SK-N-SH treated with all-trans-retinoic acid at 6 μM for 48 hours (cell line): Measurements from ENCODE around the gene BARHL2.

Source experiments
- ATAC-seq: fragments of 200-7000 bp; cut with Tn5 transposase; 3 replicates; pipeline ENCODE4 v1.9.1; 2020; ENCODE audit warnings: mild to moderate bottlenecking, moderate library complexity
- ARNTL ChIP-seq: fragments of 450-650 bp; formaldehyde crosslinking; IDR thresholded peaks from 2 replicates; pipeline ENCODE4 v1.5.0; 2020; ENCODE audit warnings: low read depth, mild to moderate bottlenecking, moderate library complexity, borderline replicate concordance
- BACH2 ChIP-seq: fragments of 250-450 bp; sonication (Bioruptor Pico); IDR thresholded peaks from 2 replicates; pipeline ENCODE4 v1.9.0; 2021; ENCODE audit warnings: mild to moderate bottlenecking, borderline replicate concordance
- CSDC2 ChIP-seq: fragments of 250-450 bp; sonication (Bioruptor Pico); IDR thresholded peaks from 2 replicates; pipeline ENCODE4 v1.5.0; 2020; ENCODE audit warnings: mild to moderate bottlenecking, moderate library complexity
- ESRRG ChIP-seq: fragments of 250-450 bp; sonication (Bioruptor Pico); IDR thresholded peaks from 2 replicates; pipeline ENCODE4 v1.6.1; 2021; ENCODE audit warnings: mild to moderate bottlenecking
- GLIS3 ChIP-seq: fragments of 250-450 bp; sonication (Bioruptor Pico); IDR thresholded peaks from 2 replicates; pipeline ENCODE4 v1.5.0; 2020; ENCODE audit warnings: mild to moderate bottlenecking, moderate library complexity
- ISL1 ChIP-seq: fragments of 250-450 bp; sonication (Bioruptor Pico); IDR thresholded peaks from 2 replicates; pipeline ENCODE4 v2.1.2; 2022; ENCODE audit warnings: mild to moderate bottlenecking, moderate library complexity
- OSR1 ChIP-seq: fragments of 250-450 bp; sonication (Bioruptor Pico); IDR thresholded peaks from 2 replicates; pipeline ENCODE4 v1.8.0; 2022; ENCODE audit warnings: moderate library complexity, mild to moderate bottlenecking, inconsistent platforms
- PPARA ChIP-seq: fragments of 250-450 bp; sonication (Bioruptor Pico); IDR thresholded peaks from 2 replicates; pipeline ENCODE4 v1.5.0; 2020; ENCODE audit warnings: mild to moderate bottlenecking, borderline replicate concordance
- RARB ChIP-seq: fragments of 250-450 bp; sonication (Bioruptor Pico); IDR thresholded peaks from 2 replicates; pipeline ENCODE4 v1.8.0; 2021; ENCODE audit warnings: mild to moderate bottlenecking, moderate library complexity
- SNAI2 ChIP-seq: fragments of 250-450 bp; sonication (Bioruptor Pico); IDR thresholded peaks from 2 replicates; pipeline ENCODE4 v1.5.0; 2020; ENCODE audit warnings: mild to moderate bottlenecking, moderate library complexity
- TCF4 ChIP-seq: fragments of 250-450 bp; sonication (Bioruptor Pico); IDR thresholded peaks from 2 replicates; pipeline ENCODE4 v1.8.0; 2021; ENCODE audit warnings: mild to moderate bottlenecking, moderate library complexity, borderline replicate concordance
- TOX ChIP-seq: fragments of 250-450 bp; sonication (Bioruptor Pico); IDR thresholded peaks from 2 replicates; pipeline ENCODE4 v1.8.0; 2021; ENCODE audit warnings: mild to moderate bottlenecking, moderate library complexity, borderline replicate concordance
- ZC3H10 ChIP-seq: fragments of 250-450 bp; sonication (Bioruptor Pico); IDR thresholded peaks from 2 replicates; pipeline ENCODE4 v1.5.1; 2021; ENCODE audit warnings: mild to moderate bottlenecking, moderate library complexity
- ZFP3 ChIP-seq: fragments of 250-450 bp; sonication (Bioruptor Pico); IDR thresholded peaks from 2 replicates; pipeline ENCODE4 v1.5.0; 2020; ENCODE audit warnings: mild to moderate bottlenecking, moderate library complexity
- ZFP30 ChIP-seq: fragments of 450-650 bp; formaldehyde crosslinking; IDR thresholded peaks from 2 replicates; pipeline ENCODE4 v1.5.0; 2022; ENCODE audit warnings: mild to moderate bottlenecking, moderate library complexity
- ZNF70 ChIP-seq: fragments of 450-650 bp; formaldehyde crosslinking; IDR thresholded peaks from 2 replicates; pipeline ENCODE4 v1.5.0; 2020; ENCODE audit warnings: mild to moderate bottlenecking, moderate library complexity
- TF ChIP-seq, protein P1 (sequence below): fragments of 250-450 bp; sonication (Bioruptor Pico); IDR thresholded peaks from 2 replicates; pipeline ENCODE4 v1.8.0; 2020; ENCODE audit warnings: mild to moderate bottlenecking, moderate library complexity, borderline replicate concordance
- TF ChIP-seq, protein P2 (sequence below): fragments of 250-450 bp; sonication (Bioruptor Pico); IDR thresholded peaks from 2 replicates; pipeline ENCODE4 v1.5.0; 2020; ENCODE audit warnings: mild to moderate bottlenecking, moderate library complexity
- TF ChIP-seq, protein P3 (sequence below): fragments of 250-450 bp; sonication (Bioruptor Pico); IDR thresholded peaks from 2 replicates; pipeline ENCODE4 v1.5.1; 2021; ENCODE audit warnings: mild to moderate bottlenecking, moderate library complexity
- TF ChIP-seq, protein P4 (sequence below): fragments of 250-450 bp; sonication (Bioruptor Pico); IDR thresholded peaks from 2 replicates; pipeline ENCODE4 v1.5.1; 2020; ENCODE audit warnings: low read depth, mild to moderate bottlenecking, moderate library complexity

BARHL2 gene

DNA sequence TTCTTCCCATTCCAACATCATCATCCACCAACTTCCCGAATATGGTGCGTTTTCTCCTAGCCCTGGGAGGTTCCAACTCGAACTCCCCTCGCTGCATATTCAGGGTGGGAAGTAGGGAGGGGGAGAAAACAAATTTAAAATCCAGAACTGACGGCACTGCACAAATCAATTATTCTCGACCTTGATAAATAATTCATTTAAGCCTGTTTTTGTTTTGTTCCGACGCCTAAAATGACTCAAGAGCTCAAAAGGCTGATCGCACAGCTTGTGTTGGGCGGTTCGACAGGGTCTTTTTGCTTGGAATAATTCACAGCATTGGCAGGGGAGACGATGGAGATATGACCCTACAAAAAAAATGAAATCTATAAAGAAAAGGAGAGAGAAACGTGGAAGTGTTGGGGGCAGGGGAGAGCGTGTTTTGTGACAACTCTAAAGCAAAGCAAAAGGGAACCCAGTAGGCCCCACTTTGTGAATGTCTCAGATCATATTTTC is 3.1 kb upstream of the BARHL2 start:
- ATAC-seq = no peak
- no peak for TF ChIP-seq RARB

DNA sequence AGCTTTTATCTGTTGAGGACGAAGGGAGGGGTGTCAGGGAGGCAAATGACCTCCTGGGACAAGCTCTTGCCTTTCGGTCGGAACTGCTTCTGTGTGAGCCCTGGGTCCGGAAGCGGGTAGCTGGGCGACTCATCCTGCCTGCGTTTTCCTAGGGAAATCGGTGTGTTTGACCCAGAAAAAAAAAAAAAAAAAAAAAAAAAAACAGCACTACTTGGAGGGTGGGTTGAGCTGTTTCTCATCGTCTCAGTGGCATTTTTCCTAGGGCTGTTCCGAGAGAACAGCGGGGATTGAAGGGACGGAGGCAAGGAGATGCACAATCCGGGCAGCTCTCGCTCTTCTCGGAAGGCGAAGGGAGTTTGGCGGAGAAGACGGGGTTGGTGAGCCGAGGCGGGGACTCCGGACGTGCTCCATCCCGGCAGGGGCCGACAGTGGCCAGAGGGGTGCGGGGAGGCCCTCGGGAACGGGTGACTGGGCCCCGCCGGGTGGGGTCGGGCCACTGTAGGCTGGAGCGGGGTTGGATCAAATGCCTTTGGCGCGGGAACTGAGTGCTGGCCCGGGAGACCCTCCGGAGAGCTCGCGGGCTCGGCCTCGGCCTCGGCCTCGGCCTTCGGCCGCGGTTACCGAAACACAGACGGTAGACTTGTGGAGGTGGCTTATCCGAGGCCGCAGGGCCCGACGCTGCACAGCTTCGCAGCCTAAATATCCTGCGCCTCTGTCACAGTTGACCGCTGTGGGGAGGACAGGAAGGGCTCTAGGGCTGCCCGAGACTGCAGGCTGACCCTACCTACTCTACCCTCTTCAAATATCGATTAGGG is 2.4 kb upstream of the BARHL2 start:
- no peak for ATAC-seq
- TF ChIP-seq RARB (no peak), ISL1 (no peak), ZC3H10 (CRISPR knock-in tag) (no peak), ZFP3 (no peak), ARNTL (CRISPR knock-in tag) (no peak), SNAI2 (CRISPR knock-in tag) (no peak), PPARA (no peak), GLIS3 (CRISPR knock-in tag) (no peak)
- TF ChIP-seq, protein P1, sequence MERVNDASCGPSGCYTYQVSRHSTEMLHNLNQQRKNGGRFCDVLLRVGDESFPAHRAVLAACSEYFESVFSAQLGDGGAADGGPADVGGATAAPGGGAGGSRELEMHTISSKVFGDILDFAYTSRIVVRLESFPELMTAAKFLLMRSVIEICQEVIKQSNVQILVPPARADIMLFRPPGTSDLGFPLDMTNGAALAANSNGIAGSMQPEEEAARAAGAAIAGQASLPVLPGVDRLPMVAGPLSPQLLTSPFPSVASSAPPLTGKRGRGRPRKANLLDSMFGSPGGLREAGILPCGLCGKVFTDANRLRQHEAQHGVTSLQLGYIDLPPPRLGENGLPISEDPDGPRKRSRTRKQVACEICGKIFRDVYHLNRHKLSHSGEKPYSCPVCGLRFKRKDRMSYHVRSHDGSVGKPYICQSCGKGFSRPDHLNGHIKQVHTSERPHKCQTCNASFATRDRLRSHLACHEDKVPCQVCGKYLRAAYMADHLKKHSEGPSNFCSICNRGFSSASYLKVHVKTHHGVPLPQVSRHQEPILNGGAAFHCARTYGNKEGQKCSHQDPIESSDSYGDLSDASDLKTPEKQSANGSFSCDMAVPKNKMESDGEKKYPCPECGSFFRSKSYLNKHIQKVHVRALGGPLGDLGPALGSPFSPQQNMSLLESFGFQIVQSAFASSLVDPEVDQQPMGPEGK (CRISPR knock-in tag) = no peak
- TF ChIP-seq, protein P2, sequence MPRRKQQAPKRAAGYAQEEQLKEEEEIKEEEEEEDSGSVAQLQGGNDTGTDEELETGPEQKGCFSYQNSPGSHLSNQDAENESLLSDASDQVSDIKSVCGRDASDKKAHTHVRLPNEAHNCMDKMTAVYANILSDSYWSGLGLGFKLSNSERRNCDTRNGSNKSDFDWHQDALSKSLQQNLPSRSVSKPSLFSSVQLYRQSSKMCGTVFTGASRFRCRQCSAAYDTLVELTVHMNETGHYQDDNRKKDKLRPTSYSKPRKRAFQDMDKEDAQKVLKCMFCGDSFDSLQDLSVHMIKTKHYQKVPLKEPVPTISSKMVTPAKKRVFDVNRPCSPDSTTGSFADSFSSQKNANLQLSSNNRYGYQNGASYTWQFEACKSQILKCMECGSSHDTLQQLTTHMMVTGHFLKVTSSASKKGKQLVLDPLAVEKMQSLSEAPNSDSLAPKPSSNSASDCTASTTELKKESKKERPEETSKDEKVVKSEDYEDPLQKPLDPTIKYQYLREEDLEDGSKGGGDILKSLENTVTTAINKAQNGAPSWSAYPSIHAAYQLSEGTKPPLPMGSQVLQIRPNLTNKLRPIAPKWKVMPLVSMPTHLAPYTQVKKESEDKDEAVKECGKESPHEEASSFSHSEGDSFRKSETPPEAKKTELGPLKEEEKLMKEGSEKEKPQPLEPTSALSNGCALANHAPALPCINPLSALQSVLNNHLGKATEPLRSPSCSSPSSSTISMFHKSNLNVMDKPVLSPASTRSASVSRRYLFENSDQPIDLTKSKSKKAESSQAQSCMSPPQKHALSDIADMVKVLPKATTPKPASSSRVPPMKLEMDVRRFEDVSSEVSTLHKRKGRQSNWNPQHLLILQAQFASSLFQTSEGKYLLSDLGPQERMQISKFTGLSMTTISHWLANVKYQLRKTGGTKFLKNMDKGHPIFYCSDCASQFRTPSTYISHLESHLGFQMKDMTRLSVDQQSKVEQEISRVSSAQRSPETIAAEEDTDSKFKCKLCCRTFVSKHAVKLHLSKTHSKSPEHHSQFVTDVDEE (CRISPR knock-in tag) = no peak
- TF ChIP-seq, all 23 proteins: peak for 0

DNA sequence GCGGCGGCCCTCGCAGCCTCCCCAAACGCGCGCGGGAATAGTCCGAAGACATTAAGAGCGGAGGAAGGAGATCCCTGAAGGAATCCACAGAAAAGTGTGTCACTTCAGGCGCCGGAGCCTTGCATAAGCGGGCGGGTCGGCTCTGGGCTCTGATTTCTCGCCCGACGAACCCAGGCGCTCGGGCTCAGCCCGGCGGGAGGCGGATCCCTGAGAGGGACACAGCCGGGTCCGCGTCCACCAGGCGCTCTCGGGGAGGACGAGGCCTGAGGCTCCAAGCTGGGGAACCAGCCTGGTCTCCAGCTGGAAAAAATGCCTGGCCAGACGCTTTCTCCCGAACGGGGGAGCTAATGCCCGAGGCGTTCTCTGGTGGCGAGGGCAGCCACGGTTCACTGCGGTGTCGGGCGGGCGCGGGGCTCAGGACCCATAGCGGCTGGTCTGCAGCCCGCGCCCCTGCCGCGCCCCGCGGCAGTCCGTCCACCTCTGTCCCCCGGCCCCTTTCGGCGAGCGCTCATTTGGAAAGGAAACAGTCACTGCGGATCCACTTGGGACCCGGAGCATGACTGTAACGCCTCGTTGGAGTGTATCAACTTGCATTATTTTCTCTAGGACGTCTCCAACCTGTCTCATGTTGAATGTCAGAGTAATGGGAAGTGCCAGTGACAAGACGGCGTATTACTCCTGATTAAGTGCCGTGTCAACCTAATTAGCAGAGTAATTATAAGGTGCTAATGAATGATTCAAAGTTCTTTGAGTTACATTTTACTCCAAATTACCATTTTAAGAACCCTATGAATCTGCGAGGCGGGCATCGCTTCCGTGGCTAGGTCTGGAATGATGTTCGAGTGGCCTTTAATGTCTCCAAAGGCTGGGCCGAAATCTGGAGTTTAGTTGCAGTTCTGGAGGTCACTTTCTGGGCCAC is 1.6 kb upstream of the BARHL2 start:
- ATAC-seq = peak; percentile 57
- TF ChIP-seq, protein P3, sequence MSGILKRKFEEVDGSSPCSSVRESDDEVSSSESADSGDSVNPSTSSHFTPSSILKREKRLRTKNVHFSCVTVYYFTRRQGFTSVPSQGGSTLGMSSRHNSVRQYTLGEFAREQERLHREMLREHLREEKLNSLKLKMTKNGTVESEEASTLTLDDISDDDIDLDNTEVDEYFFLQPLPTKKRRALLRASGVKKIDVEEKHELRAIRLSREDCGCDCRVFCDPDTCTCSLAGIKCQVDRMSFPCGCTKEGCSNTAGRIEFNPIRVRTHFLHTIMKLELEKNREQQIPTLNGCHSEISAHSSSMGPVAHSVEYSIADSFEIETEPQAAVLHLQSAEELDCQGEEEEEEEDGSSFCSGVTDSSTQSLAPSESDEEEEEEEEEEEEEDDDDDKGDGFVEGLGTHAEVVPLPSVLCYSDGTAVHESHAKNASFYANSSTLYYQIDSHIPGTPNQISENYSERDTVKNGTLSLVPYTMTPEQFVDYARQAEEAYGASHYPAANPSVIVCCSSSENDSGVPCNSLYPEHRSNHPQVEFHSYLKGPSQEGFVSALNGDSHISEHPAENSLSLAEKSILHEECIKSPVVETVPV (CRISPR knock-in tag) = no peak
- no peak for TF ChIP-seq ZC3H10 (CRISPR knock-in tag)
- TF ChIP-seq ISL1 = no peak
- TF ChIP-seq ZFP30 (CRISPR knock-in tag) = no peak
- no peak for TF ChIP-seq CSDC2 (CRISPR knock-in tag)
- no peak for TF ChIP-seq TCF4
- no peak for TF ChIP-seq RARB
- no peak for TF ChIP-seq OSR1 (CRISPR knock-in tag)
- no peak for TF ChIP-seq SNAI2 (CRISPR knock-in tag)
- TF ChIP-seq ESRRG (CRISPR knock-in tag) = no peak
- TF ChIP-seq PPARA = no peak
- no peak for TF ChIP-seq ZNF70
- TF ChIP-seq ARNTL (CRISPR knock-in tag) = no peak
- TF ChIP-seq, protein P4, sequence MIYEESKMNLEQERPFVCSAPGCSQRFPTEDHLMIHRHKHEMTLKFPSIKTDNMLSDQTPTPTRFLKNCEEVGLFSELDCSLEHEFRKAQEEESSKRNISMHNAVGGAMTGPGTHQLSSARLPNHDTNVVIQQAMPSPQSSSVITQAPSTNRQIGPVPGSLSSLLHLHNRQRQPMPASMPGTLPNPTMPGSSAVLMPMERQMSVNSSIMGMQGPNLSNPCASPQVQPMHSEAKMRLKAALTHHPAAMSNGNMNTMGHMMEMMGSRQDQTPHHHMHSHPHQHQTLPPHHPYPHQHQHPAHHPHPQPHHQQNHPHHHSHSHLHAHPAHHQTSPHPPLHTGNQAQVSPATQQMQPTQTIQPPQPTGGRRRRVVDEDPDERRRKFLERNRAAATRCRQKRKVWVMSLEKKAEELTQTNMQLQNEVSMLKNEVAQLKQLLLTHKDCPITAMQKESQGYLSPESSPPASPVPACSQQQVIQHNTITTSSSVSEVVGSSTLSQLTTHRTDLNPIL = no peak
- TF ChIP-seq, protein P1 (CRISPR knock-in tag) = no peak
- TF ChIP-seq TOX (CRISPR knock-in tag) = no peak
- TF ChIP-seq, protein P2 (CRISPR knock-in tag) = no peak
- TF ChIP-seq BACH2 (CRISPR knock-in tag) = no peak
- TF ChIP-seq GLIS3 (CRISPR knock-in tag) = no peak
- TF ChIP-seq, all 23 proteins: peak for 0
